Measurements from ENCODE around the gene SSX2IP.

SSX2IP gene

GRCh38 chr1:84704872-84705417, 14.7 kb upstream of the SSX2IP start:
- peak overlapping the region; percentile 25; the same call in 1 of the 2 replicates for H3K4me2 ChIP-seq (ENCODE audit: low read length)
- no peaks in the 10 kb centered on the region for H3K36me3 ChIP-seq (ENCODE audit: control insufficient read depth, low read length)
- no peak for TF ChIP-seq CTCF (IDR thresholded peaks at IDR 0.05; ENCODE audit: low read depth, low read length, poor library complexity, severe bottlenecking)
- no peak for TF ChIP-seq EZH2phosphoT487 (IDR thresholded peaks at IDR 0.05; ENCODE audit: borderline replicate concordance, low read length)
- H3K9me3 ChIP-seq (ENCODE audit: control insufficient read depth, insufficient read depth, low read length), result no peaks in the 10 kb centered on the region
- no peaks in the 10 kb centered on the region for H3K27me3 ChIP-seq (ENCODE audit: control insufficient read depth, low read length)
- no peaks in the 10 kb centered on the region for H4K20me1 ChIP-seq (ENCODE audit: control insufficient read depth, insufficient read depth, low read depth, low read length)
- H3K4me1 ChIP-seq (ENCODE audit: control insufficient read depth, low read length), result peaks cover 35% of the 10 kb centered on the region
- no peaks in the 10 kb centered on the region for H3K79me2 ChIP-seq (ENCODE audit: control insufficient read depth, low read length)
- no peaks in the 10 kb centered on the region for H3K9me2 ChIP-seq (replicated peaks; ENCODE audit: control insufficient read depth, low read length)
- H3K4me3 ChIP-seq (ENCODE audit: low read length), result no peak overlapping the region; the same call in 1 of the 2 replicates
- H3K27ac ChIP-seq (ENCODE audit: low read depth, low read length), result no peak overlapping the region
- no peaks in the 10 kb centered on the region for H3F3A ChIP-seq (ENCODE audit: control insufficient read depth, insufficient read depth)

GRCh38 chr1:84703431-84703830, 13.2 kb upstream of the SSX2IP start:
- no peak overlapping the region for H3K27ac ChIP-seq (ENCODE audit: low read depth, low read length)
- TF ChIP-seq EZH2phosphoT487 (IDR thresholded peaks at IDR 0.05; ENCODE audit: borderline replicate concordance, low read length), result no peak
- TF ChIP-seq CTCF (IDR thresholded peaks at IDR 0.05; ENCODE audit: low read depth, low read length, poor library complexity, severe bottlenecking), result no peak
- H3K4me2 ChIP-seq (ENCODE audit: low read length), result no peak overlapping the region
- H3K4me1 ChIP-seq (ENCODE audit: control insufficient read depth, low read length), result peaks cover 50% of the 10 kb centered on the region
- no peaks in the 10 kb centered on the region for H3K9me3 ChIP-seq (ENCODE audit: control insufficient read depth, insufficient read depth, low read length)
- H3K9me2 ChIP-seq (replicated peaks; ENCODE audit: control insufficient read depth, low read length), result no peaks in the 10 kb centered on the region
- H4K20me1 ChIP-seq (ENCODE audit: control insufficient read depth, insufficient read depth, low read depth, low read length), result no peaks in the 10 kb centered on the region
- H3F3A ChIP-seq (ENCODE audit: control insufficient read depth, insufficient read depth), result peaks cover under 1% of the 10 kb centered on the region; the same call in 1 of the 2 replicates
- no peaks in the 10 kb centered on the region for H3K79me2 ChIP-seq (ENCODE audit: control insufficient read depth, low read length)
- no peaks in the 10 kb centered on the region for H3K36me3 ChIP-seq (ENCODE audit: control insufficient read depth, low read length)
- no peak overlapping the region for H3K4me3 ChIP-seq (ENCODE audit: low read length)
- H3K27me3 ChIP-seq (ENCODE audit: control insufficient read depth, low read length), result no peaks in the 10 kb centered on the region

GRCh38 chr1:84702143-84702542, 11.9 kb upstream of the SSX2IP start:
- peaks cover 52% of the 10 kb centered on the region for H3K4me1 ChIP-seq (ENCODE audit: control insufficient read depth, low read length)
- no peaks in the 10 kb centered on the region for H3K79me2 ChIP-seq (ENCODE audit: control insufficient read depth, low read length)
- H3K4me2 ChIP-seq (ENCODE audit: low read length), result no peak overlapping the region
- no peaks in the 10 kb centered on the region for H3K36me3 ChIP-seq (ENCODE audit: control insufficient read depth, low read length)
- no peaks in the 10 kb centered on the region for H4K20me1 ChIP-seq (ENCODE audit: control insufficient read depth, insufficient read depth, low read depth, low read length)
- peaks cover 3% of the 10 kb centered on the region; the same call in 1 of the 2 replicates for H3F3A ChIP-seq (ENCODE audit: control insufficient read depth, insufficient read depth)
- H3K9me2 ChIP-seq (replicated peaks; ENCODE audit: control insufficient read depth, low read length), result no peaks in the 10 kb centered on the region
- H3K27me3 ChIP-seq (ENCODE audit: control insufficient read depth, low read length), result no peaks in the 10 kb centered on the region
- TF ChIP-seq EZH2phosphoT487 (IDR thresholded peaks at IDR 0.05; ENCODE audit: borderline replicate concordance, low read length), result no peak
- no peak for TF ChIP-seq CTCF (IDR thresholded peaks at IDR 0.05; ENCODE audit: low read depth, low read length, poor library complexity, severe bottlenecking)
- H3K27ac ChIP-seq (ENCODE audit: low read depth, low read length), result no peak overlapping the region
- H3K4me3 ChIP-seq (ENCODE audit: low read length), result no peak overlapping the region
- H3K9me3 ChIP-seq (ENCODE audit: control insufficient read depth, insufficient read depth, low read length), result no peaks in the 10 kb centered on the region

Data from DOHH2 (cell line).